Hepatocyte (in vitro differentiated cells): ENCODE data around the gene PAX7. TPM values are rescaled to one million over a fixed set of nuclear protein-coding genes. Genes with fewer than 3 reads are reported as not detected.

Experiments
- DNase-seq: peaks from one replicate; pipeline ENCODE4 v3.0.0-alpha.2; 2016; ENCODE audit warnings: low spot score
- H2AFZ ChIP-seq: fragments of 200-600 bp; sonication (generic); 2 replicates; pipeline ENCODE4 v1.6.0; 2016; ENCODE audit warnings: antibody characterized with exemption, mild to moderate bottlenecking
- H3K27ac ChIP-seq: fragments of 200-600 bp; sonication (generic); 2 replicates; pipeline ENCODE4 v1.5.1; 2016; ENCODE audit warnings: mild to moderate bottlenecking
- H3K27me3 ChIP-seq: fragments of 200-600 bp; sonication (generic); 2 replicates; pipeline ENCODE4 v1.6.1; 2016
- H3K36me3 ChIP-seq: fragments of 200-600 bp; sonication (generic); replicated peaks from 2 replicates; pipeline ENCODE4 v1.5.1; 2016; ENCODE audit warnings: low read depth; ENCODE audit not compliant: insufficient read depth
- H3K4me1 ChIP-seq: fragments of 200-600 bp; sonication (generic); 2 replicates; pipeline ENCODE4 v1.5.1; 2016; ENCODE audit warnings: mild to moderate bottlenecking, moderate library complexity; ENCODE audit not compliant: insufficient read depth
- H3K4me2 ChIP-seq: fragments of 200-600 bp; sonication (generic); 2 replicates; pipeline ENCODE4 v1.6.0; 2016
- H3K4me3 ChIP-seq: fragments of 200-600 bp; sonication (generic); 2 replicates; pipeline ENCODE4 v1.5.1; 2016; ENCODE audit warnings: mild to moderate bottlenecking
- H3K79me2 ChIP-seq: fragments of 200-600 bp; sonication (generic); 2 replicates; pipeline ENCODE4 v1.6.0; 2017; ENCODE audit warnings: mild to moderate bottlenecking
- H3K9me2 ChIP-seq: fragments of 200-600 bp; sonication (generic); replicated peaks from 2 replicates; pipeline ENCODE4 v1.6.0; 2017; ENCODE audit warnings: mild to moderate bottlenecking; ENCODE audit not compliant: insufficient read depth
- H3K9me3 ChIP-seq: fragments of 200-600 bp; sonication (generic); 2 replicates; pipeline ENCODE4 v1.5.1; 2016; ENCODE audit warnings: low read depth, mild to moderate bottlenecking
- H4K20me1 ChIP-seq: fragments of 200-600 bp; sonication (generic); 2 replicates; pipeline ENCODE4 v1.6.0; 2016; ENCODE audit warnings: mild to moderate bottlenecking; ENCODE audit not compliant: insufficient read depth, poor library complexity, severe bottlenecking
- EZH2 ChIP-seq: fragments of 200-600 bp; sonication (generic); IDR thresholded peaks from 2 replicates; pipeline ENCODE4 v1.6.1; 2016; ENCODE audit warnings: antibody characterized with exemption, mild to moderate bottlenecking, borderline replicate concordance
- EZH2phosphoT487 ChIP-seq: fragments of 200-600 bp; sonication (generic); IDR thresholded peaks from one replicate; pipeline ENCODE4 v1.6.1; 2018; ENCODE audit warnings: antibody characterized with exemption, mild to moderate bottlenecking, low read depth, moderate library complexity; ENCODE audit not compliant: unreplicated experiment, severe bottlenecking
- WGBS: methylation state at CpG from one replicate; pipeline ENCODE4 v1.1.6; 2016; ENCODE audit warnings: low lambda C conversion rate; ENCODE audit errors: missing lambda C conversion rate; 5-methylcytosine and 5-hydroxymethylcytosine counted together
- polyA plus RNA-seq: library from polyadenylated mRNA; unstranded; fragments of >200 nt; fragmentation: Nextera tagmentation; extraction: Ambion mirVana; gene quantifications from 2 replicates; pipeline ENCODE4 v1.2.1, GENCODE V29; 2016
- total RNA-seq: library from RNA; depleted of rRNA; stranded (reverse); fragments of >200 nt; gene quantifications from 2 replicates; pipeline ENCODE4 v1.2.3, GENCODE V29; 2014
- TF ChIP-seq, protein P1 (sequence below): fragments of 200-600 bp; sonication (generic); IDR thresholded peaks from 2 replicates; pipeline ENCODE4 v1.5.1; 2016; ENCODE audit warnings: antibody characterized with exemption, mild to moderate bottlenecking; ENCODE audit not compliant: poor library complexity

The PAX7 gene
- total and polyA plus RNA-seq, 2 experiments from 2014 or later, result not detected

DNA sequence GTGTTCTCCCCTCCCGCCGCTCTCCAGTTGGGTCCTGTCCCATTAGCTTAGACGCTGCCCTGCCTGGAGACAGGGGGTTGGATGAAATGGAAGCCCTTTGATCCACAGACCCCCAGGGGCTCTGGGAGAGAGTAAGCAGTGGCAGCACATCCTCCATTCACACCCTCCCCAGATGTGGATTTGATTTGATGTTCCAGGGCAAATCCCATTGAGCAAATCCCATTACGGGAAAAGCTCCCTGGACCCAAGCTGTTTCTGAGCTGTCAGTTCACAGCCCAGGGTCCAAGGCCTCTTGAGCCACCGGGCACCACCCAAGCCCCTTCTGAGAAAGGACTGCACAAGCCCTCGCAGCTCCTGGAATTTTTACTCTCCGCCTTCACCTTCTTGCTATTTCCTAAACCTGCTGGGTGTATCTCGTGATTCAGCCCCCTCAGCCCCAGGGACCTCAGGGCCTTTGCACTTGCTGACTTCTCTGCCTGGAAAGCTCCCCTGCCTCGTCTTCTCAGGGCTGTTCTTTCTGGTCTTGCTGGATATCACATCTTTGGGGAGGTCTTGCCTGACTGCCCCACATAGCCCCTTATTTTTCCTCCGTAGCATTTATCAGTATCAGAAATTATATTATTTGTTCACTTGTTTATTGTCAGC lies 101.1 kb downstream of the PAX7 start:
- Histone ChIP-seq H3K79me2 (no peaks in the 10 kb centered on the region), H3K27me3 (peaks cover 32% of the 10 kb centered on the region), H2AFZ (no peak overlapping the region), H3K4me2 (no peak overlapping the region), H3K9me3 (no peaks in the 10 kb centered on the region), H3K9me2 (no peaks in the 10 kb centered on the region), H4K20me1 (no peaks in the 10 kb centered on the region), H3K4me3 (no peak overlapping the region), H3K27ac (no peak overlapping the region), H3K36me3 (no peaks in the 10 kb centered on the region), H3K4me1 (no peaks in the 10 kb centered on the region)
- WGBS, result 75% methylated on average over 10 of the region's 10 CpGs
- DNase-seq, result no peak
- TF ChIP-seq EZH2 (no peak), EZH2phosphoT487 (no peak)
- TF ChIP-seq, protein P1, sequence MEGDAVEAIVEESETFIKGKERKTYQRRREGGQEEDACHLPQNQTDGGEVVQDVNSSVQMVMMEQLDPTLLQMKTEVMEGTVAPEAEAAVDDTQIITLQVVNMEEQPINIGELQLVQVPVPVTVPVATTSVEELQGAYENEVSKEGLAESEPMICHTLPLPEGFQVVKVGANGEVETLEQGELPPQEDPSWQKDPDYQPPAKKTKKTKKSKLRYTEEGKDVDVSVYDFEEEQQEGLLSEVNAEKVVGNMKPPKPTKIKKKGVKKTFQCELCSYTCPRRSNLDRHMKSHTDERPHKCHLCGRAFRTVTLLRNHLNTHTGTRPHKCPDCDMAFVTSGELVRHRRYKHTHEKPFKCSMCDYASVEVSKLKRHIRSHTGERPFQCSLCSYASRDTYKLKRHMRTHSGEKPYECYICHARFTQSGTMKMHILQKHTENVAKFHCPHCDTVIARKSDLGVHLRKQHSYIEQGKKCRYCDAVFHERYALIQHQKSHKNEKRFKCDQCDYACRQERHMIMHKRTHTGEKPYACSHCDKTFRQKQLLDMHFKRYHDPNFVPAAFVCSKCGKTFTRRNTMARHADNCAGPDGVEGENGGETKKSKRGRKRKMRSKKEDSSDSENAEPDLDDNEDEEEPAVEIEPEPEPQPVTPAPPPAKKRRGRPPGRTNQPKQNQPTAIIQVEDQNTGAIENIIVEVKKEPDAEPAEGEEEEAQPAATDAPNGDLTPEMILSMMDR, result no peak

GRCh38 chr1:18732686-18733085 lies 102.0 kb downstream of the PAX7 start:
- H3K4me2 ChIP-seq, result no peak overlapping the region
- H2AFZ ChIP-seq, result no peak overlapping the region
- 56% methylated on average over 6 of the region's 6 CpGs for WGBS
- no peaks in the 10 kb centered on the region for H3K9me2 ChIP-seq
- H4K20me1 ChIP-seq, result no peaks in the 10 kb centered on the region
- peaks cover 25% of the 10 kb centered on the region for H3K27me3 ChIP-seq
- no peaks in the 10 kb centered on the region for H3K36me3 ChIP-seq
- H3K27ac ChIP-seq, result no peak overlapping the region
- TF ChIP-seq EZH2phosphoT487 (no peak), EZH2 (no peak)
- TF ChIP-seq, protein P1, result no peak
- DNase-seq, result no peak
- H3K79me2 ChIP-seq, result no peaks in the 10 kb centered on the region
- H3K4me3 ChIP-seq, result no peak overlapping the region
- no peaks in the 10 kb centered on the region for H3K9me3 ChIP-seq
- H3K4me1 ChIP-seq, result no peaks in the 10 kb centered on the region

GRCh38 chr1:18734001-18734400 lies 103.4 kb downstream of the PAX7 start:
- Histone ChIP-seq H4K20me1 (no peaks in the 10 kb centered on the region), H3K36me3 (no peaks in the 10 kb centered on the region), H3K27ac (no peak overlapping the region), H3K4me3 (no peak overlapping the region), H3K79me2 (no peaks in the 10 kb centered on the region), H3K4me1 (no peaks in the 10 kb centered on the region), H3K4me2 (no peak overlapping the region), H2AFZ (no peak overlapping the region), H3K9me3 (no peaks in the 10 kb centered on the region), H3K9me2 (no peaks in the 10 kb centered on the region), H3K27me3 (peaks cover 25% of the 10 kb centered on the region)
- WGBS, result 86% methylated on average over 15 of the region's 15 CpGs
- no peak for TF ChIP-seq EZH2
- TF ChIP-seq, protein P1, result no peak
- no peak for TF ChIP-seq EZH2phosphoT487
- DNase-seq, result no peak
